PC-3 (cell line): Measurements from ENCODE around the gene PITPNM2. TPM values are rescaled to one million over a fixed set of nuclear protein-coding genes. Genes with fewer than 3 reads are reported as not detected.

ENCODE experiments used
- ATAC-seq: fragments of 200-7000 bp; cut with Tn5 transposase; 2 replicates; pipeline ENCODE4 v1.9.1; 2020; ENCODE audit warnings: mild to moderate bottlenecking, moderate library complexity
- BruUV-seq: library from RNA; stranded (reverse); fragments of 400-500 nt; replicated peaks from 2 replicates; lab custom pipeline; 2021; lab: Mats Ljungman, UMichigan
- CTCF ChIA-PET: fragments of 300-600 bp; sonication (Branson Sonifier 250); formaldehyde crosslinking; loops from one replicate; lab custom pipeline; 2022; ENCODE audit warnings: antibody characterized with exemption; lab: Charles Lee
- POLR2A ChIA-PET: fragments of 300-600 bp; sonication (Branson Sonifier 250); formaldehyde crosslinking; loops from one replicate; lab custom pipeline; 2022; ENCODE audit warnings: antibody characterized with exemption; ENCODE audit not compliant: unreplicated experiment; lab: Charles Lee
- DNase-seq: peaks from one replicate; pipeline ENCODE4 v3.0.0-alpha.2; 2015
- H2AFZ ChIP-seq: fragments of 300-600 bp; sonication (generic); 2 replicates; pipeline ENCODE4 v1.6.0; 2016; ENCODE audit warnings: antibody characterized with exemption, low read length
- H3F3A ChIP-seq: fragments of 300-600 bp; sonication (generic); one replicate; pipeline ENCODE4 v1.6.0; 2017; ENCODE audit warnings: antibody characterized with exemption, low read length, control low read depth, mild to moderate bottlenecking; ENCODE audit not compliant: unreplicated experiment
- H3K27ac ChIP-seq: fragments of 300-600 bp; sonication (generic); 2 replicates; pipeline ENCODE4 v1.5.1; 2016; ENCODE audit warnings: mild to moderate bottlenecking, low read length
- H3K27me3 ChIP-seq: fragments of 300-600 bp; sonication (generic); 2 replicates; pipeline ENCODE4 v1.6.1; 2016; ENCODE audit warnings: low read length, mixed read lengths
- H3K36me3 ChIP-seq: fragments of 300-600 bp; sonication (generic); 2 replicates; pipeline ENCODE4 v1.6.1; 2016; ENCODE audit warnings: low read depth, mixed run types, low read length, mixed read lengths
- H3K4me1 ChIP-seq: fragments of 300-600 bp; sonication (generic); 2 replicates; pipeline ENCODE4 v1.5.1; 2016; ENCODE audit warnings: low read length; ENCODE audit not compliant: insufficient read depth
- H3K4me2 ChIP-seq: fragments of 300-600 bp; sonication (generic); 2 replicates; pipeline ENCODE4 v1.6.0; 2016; ENCODE audit warnings: low read length
- H3K4me3 ChIP-seq: fragments of 300-600 bp; sonication (generic); 2 replicates; pipeline ENCODE4 v1.5.1; 2016; ENCODE audit warnings: mild to moderate bottlenecking, low read length, mixed read lengths
- H3K79me2 ChIP-seq: fragments of 300-600 bp; sonication (generic); 2 replicates; pipeline ENCODE4 v1.6.1; 2017; ENCODE audit warnings: low read length, mixed read lengths
- H3K9ac ChIP-seq: fragments of 300-600 bp; sonication (generic); 2 replicates; pipeline ENCODE4 v1.6.0; 2016; ENCODE audit warnings: mild to moderate bottlenecking, low read length
- H3K9me2 ChIP-seq: fragments of 300-600 bp; sonication (generic); replicated peaks from 2 replicates; pipeline ENCODE4 v1.6.1; 2016; ENCODE audit warnings: mixed run types, low read length, mixed read lengths
- H3K9me3 ChIP-seq: fragments of 300-600 bp; sonication (generic); 2 replicates; pipeline ENCODE4 v1.6.1; 2016; ENCODE audit warnings: low read length, mixed read lengths
- H4K20me1 ChIP-seq: fragments of 300-600 bp; sonication (generic); 2 replicates; pipeline ENCODE4 v1.6.1; 2016; ENCODE audit warnings: low read length, mixed read lengths
- EZH2 ChIP-seq: fragments of 300-600 bp; sonication (generic); IDR thresholded peaks from one replicate; pipeline ENCODE4 v1.6.1; 2017; ENCODE audit warnings: antibody characterized with exemption, mild to moderate bottlenecking, low read length; ENCODE audit not compliant: unreplicated experiment
- EZH2phosphoT487 ChIP-seq: fragments of 300-600 bp; sonication (generic); IDR thresholded peaks from 2 replicates; pipeline ENCODE4 v1.6.1; 2018; ENCODE audit warnings: mild to moderate bottlenecking, antibody characterized with exemption, low read length, borderline replicate concordance
- intact Hi-C: fragments of 100-400 bp; cut with micrococcal nuclease; formaldehyde crosslinking; loops from 2 replicates; pipeline ENCODE4 v1.9.0; 2023
- total RNA-seq: library from RNA; depleted of rRNA; stranded (reverse); fragments of >200 nt; gene quantifications from 2 replicates; pipeline ENCODE4 v1.2.3, GENCODE V29; 2014
- TF ChIP-seq, protein P1 (sequence below): fragments of 300-600 bp; sonication (generic); conservative IDR thresholded peaks from 2 replicates; pipeline ENCODE4 v1.5.1; 2017; ENCODE audit warnings: antibody characterized with exemption, low read depth, mild to moderate bottlenecking, low read length

Gene PITPNM2
- total RNA-seq, 1 experiment from 2014 or later: 5.6 TPM

DNA sequence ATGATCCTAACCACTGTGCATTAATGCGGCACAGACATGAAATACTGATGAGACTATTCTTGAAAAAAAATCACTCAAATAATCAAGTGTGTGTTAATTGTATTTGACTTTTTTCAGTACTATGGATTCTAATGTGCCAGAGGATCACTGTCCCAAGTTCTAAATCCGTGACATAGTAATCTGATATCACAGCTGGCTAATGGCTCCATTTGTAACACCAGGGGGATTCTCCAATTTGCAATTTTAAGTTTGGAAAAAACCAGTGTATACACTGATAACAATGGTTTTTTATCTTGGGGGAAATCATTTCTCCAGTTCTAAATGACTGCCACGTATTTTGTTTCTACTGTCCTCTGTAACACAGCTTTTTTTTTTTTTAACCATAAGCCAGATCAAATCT lies 49.0 kb upstream of the PITPNM2 start:
- CTCF ChIA-PET: no interaction called here
- Histone ChIP-seq H3K4me3 (no peak overlapping the region), H3K4me2 (no peak overlapping the region), H3K36me3 (peaks cover 24% of the 10 kb centered on the region), H3F3A (no peaks in the 10 kb centered on the region), H3K4me1 (no peaks in the 10 kb centered on the region), H3K9me3 (no peaks in the 10 kb centered on the region), H3K9me2 (no peaks in the 10 kb centered on the region), H2AFZ (no peak overlapping the region), H3K27ac (no peak overlapping the region), H3K27me3 (no peaks in the 10 kb centered on the region), H3K9ac (no peak overlapping the region), H3K79me2 (no peaks in the 10 kb centered on the region), H4K20me1 (no peaks in the 10 kb centered on the region)
- no TSS peak for BruUV-seq
- no peak for ATAC-seq
- POLR2A ChIA-PET: no interaction called here
- TF ChIP-seq, protein P1, sequence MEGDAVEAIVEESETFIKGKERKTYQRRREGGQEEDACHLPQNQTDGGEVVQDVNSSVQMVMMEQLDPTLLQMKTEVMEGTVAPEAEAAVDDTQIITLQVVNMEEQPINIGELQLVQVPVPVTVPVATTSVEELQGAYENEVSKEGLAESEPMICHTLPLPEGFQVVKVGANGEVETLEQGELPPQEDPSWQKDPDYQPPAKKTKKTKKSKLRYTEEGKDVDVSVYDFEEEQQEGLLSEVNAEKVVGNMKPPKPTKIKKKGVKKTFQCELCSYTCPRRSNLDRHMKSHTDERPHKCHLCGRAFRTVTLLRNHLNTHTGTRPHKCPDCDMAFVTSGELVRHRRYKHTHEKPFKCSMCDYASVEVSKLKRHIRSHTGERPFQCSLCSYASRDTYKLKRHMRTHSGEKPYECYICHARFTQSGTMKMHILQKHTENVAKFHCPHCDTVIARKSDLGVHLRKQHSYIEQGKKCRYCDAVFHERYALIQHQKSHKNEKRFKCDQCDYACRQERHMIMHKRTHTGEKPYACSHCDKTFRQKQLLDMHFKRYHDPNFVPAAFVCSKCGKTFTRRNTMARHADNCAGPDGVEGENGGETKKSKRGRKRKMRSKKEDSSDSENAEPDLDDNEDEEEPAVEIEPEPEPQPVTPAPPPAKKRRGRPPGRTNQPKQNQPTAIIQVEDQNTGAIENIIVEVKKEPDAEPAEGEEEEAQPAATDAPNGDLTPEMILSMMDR: no peak
- TF ChIP-seq EZH2 (no peak), EZH2phosphoT487 (no peak)
- intact Hi-C loops: no loop called here
- no peak for DNase-seq

DNA sequence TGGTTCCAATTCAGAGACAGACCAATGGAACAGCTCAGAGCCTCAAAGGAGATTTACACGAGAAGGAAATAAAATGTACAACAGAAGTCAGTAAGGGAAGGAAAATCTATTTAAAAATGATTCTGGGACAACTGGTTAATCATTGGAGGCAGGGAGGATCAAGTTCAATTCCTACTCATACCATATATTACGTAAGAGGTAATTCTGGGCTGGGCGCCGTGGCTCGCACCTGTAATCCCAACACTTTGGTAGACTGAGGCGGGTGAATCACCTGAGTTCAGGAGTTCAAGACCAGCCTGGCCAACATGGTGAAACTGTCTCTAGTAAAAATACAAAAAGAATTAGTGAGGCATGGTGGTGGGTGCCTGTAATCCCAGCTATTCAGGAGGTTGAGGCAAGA lies 36.7 kb upstream of the PITPNM2 start:
- CTCF ChIA-PET: no interaction called here
- no peaks in the 10 kb centered on the region for H3K79me2 ChIP-seq
- BruUV-seq: no TSS peak

DNA sequence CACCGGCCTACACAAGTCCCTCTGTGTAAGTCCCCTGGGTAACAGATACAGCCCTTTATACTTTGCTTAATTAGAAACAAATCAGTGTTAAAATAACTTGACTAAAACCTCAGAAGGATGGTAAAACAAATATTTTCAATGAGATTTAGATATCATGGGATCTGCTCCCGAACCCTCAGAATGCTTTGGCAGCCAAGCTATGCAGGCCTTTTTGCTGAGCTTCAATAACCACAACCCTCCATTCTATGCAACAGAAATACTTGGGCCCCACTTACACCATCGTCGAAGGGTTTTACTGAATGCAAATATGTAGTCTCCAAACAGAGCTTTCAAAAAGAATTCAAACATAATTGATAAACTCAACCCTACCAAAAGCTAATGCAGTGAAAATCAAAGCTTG lies 29.3 kb upstream of the PITPNM2 start:
- Histone ChIP-seq H3K9me3 (no peaks in the 10 kb centered on the region), H3K9me2 (no peaks in the 10 kb centered on the region), H3K27me3 (no peaks in the 10 kb centered on the region), H3K27ac (no peak overlapping the region), H3K79me2 (no peaks in the 10 kb centered on the region), H4K20me1 (no peaks in the 10 kb centered on the region), H3K4me3 (no peak overlapping the region), H3K36me3 (peaks cover 26% of the 10 kb centered on the region), H3K9ac (no peak overlapping the region), H2AFZ (no peak overlapping the region), H3K4me1 (no peaks in the 10 kb centered on the region), H3K4me2 (no peak overlapping the region), H3F3A (no peaks in the 10 kb centered on the region)
- no peak for DNase-seq
- POLR2A ChIA-PET: no interaction called here
- BruUV-seq: no TSS peak
- TF ChIP-seq EZH2 (no peak), EZH2phosphoT487 (no peak)
- TF ChIP-seq, protein P1: no peak
- CTCF ChIA-PET: no interaction called here
- ATAC-seq: no peak
- intact Hi-C loops: no loop called here

More for the DNA sequence above, 36.7 kb upstream of the PITPNM2 start:
- no peaks in the 10 kb centered on the region for H3K4me1 ChIP-seq
- ATAC-seq (no peak), DNase-seq (no peak)
- intact Hi-C loops: no loop called here
- POLR2A ChIA-PET: no interaction called here
- H3F3A ChIP-seq: no peaks in the 10 kb centered on the region
- H4K20me1 ChIP-seq: no peaks in the 10 kb centered on the region
- H3K36me3 ChIP-seq: peaks cover 13% of the 10 kb centered on the region; the same call in 1 of the 2 replicates
- H3K27me3 ChIP-seq: no peaks in the 10 kb centered on the region
- H3K9me3 ChIP-seq: no peaks in the 10 kb centered on the region
- H3K4me3 ChIP-seq: no peak overlapping the region
- H2AFZ ChIP-seq: no peak overlapping the region
- H3K9ac ChIP-seq: no peak overlapping the region
- TF ChIP-seq EZH2 (no peak), EZH2phosphoT487 (no peak)
- TF ChIP-seq, protein P1: no peak
- no peak overlapping the region for H3K4me2 ChIP-seq
- no peak overlapping the region for H3K27ac ChIP-seq
- no peaks in the 10 kb centered on the region for H3K9me2 ChIP-seq
